ENCODE results near the gene ZNF841. TPM values are rescaled to one million over a fixed set of nuclear protein-coding genes. Genes with fewer than 3 reads are reported as not detected.

Gene ZNF841
- total RNA-seq, 1 experiment from 2014 or later: not detected

- Histone ChIP-seq H3K4me1 (ENCODE audit: low read length) (no peaks in the 10 kb centered on the region), H3K9me2 (replicated peaks; ENCODE audit: insufficient read depth, low read length) (no peaks in the 10 kb centered on the region), H4K20me1 (ENCODE audit: insufficient read depth, low read depth, low read length) (no peaks in the 10 kb centered on the region), H3K79me2 (ENCODE audit: low read length) (0 out of 2 replicates have a peak, but pooled peaks cover under 1% of the 10 kb centered on the region), H3K27me3 (ENCODE audit: low read length) (no peaks in the 10 kb centered on the region), H3K4me2 (ENCODE audit: low read depth, low read length, poor library complexity, severe bottlenecking) (no peak overlapping the region), H3K4me3 (ENCODE audit: low read length) (no peak overlapping the region), H3K9ac (ENCODE audit: low read length) (no peak overlapping the region), H2AFZ (ENCODE audit: low read length) (no peak overlapping the region), H3K27ac (ENCODE audit: low read length) (no peak overlapping the region), H3K36me3 (ENCODE audit: insufficient read depth, low read length) (peaks cover 96% of the 10 kb centered on the region), H3K9me3 (ENCODE audit: low read length) (peaks cover 88% of the 10 kb centered on the region)
- DNase-seq: no peak
These were observed 24.7 kb upstream of the ZNF841 start for GRCh38 chr19:52120286-52120685.

DNA sequence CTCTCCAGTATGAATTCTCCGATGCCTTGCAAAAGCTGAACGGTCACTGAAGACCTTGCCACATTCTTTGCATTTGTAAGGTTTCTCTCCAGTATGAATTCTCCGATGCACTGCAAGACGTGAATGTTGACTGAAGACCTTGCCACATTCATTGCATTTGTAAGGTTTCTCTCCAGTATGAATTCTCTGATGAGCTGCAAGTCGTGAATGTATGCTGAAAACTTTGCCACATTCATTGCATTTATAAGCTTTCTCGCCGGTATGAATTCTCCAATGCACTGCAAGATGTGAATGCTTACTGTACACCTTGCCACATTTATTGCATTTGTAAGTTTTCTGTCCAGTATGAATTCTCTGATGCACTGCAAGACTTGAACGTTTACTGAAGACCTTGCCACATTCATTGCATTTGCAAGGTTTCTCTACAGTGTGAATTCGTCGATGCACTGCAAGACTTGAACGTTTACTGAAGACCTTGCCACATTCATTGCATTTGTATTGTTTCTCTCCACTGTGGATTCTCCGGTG is 20.0 kb upstream of the ZNF841 start:
- Histone ChIP-seq H2AFZ (ENCODE audit: low read length) (no peak overlapping the region), H3K9ac (ENCODE audit: low read length) (no peak overlapping the region), H3K27me3 (ENCODE audit: low read length) (no peaks in the 10 kb centered on the region), H4K20me1 (ENCODE audit: insufficient read depth, low read depth, low read length) (no peaks in the 10 kb centered on the region), H3K9me2 (replicated peaks; ENCODE audit: insufficient read depth, low read length) (no peaks in the 10 kb centered on the region), H3K4me1 (ENCODE audit: low read length) (no peaks in the 10 kb centered on the region), H3K4me2 (ENCODE audit: low read depth, low read length, poor library complexity, severe bottlenecking) (no peak overlapping the region), H3K36me3 (ENCODE audit: insufficient read depth, low read length) (peaks cover 57% of the 10 kb centered on the region), H3K79me2 (ENCODE audit: low read length) (no peaks in the 10 kb centered on the region), H3K4me3 (ENCODE audit: low read length) (0 out of 2 replicates have a peak overlapping the region, but pooled peaks have one; percentile 7), H3K27ac (ENCODE audit: low read length) (no peak overlapping the region), H3K9me3 (ENCODE audit: low read length) (peaks cover 95% of the 10 kb centered on the region)
- no peak for DNase-seq

GRCh38 chr19:52114691-52115090 is 19.1 kb upstream of the ZNF841 start:
- Histone ChIP-seq H3K9ac (ENCODE audit: low read length) (no peak overlapping the region), H3K36me3 (ENCODE audit: insufficient read depth, low read length) (peaks cover 48% of the 10 kb centered on the region), H3K27me3 (ENCODE audit: low read length) (no peaks in the 10 kb centered on the region), H2AFZ (ENCODE audit: low read length) (no peak overlapping the region), H3K79me2 (ENCODE audit: low read length) (no peaks in the 10 kb centered on the region), H3K4me1 (ENCODE audit: low read length) (no peaks in the 10 kb centered on the region), H3K4me3 (ENCODE audit: low read length) (no peak overlapping the region), H3K9me2 (replicated peaks; ENCODE audit: insufficient read depth, low read length) (no peaks in the 10 kb centered on the region), H3K27ac (ENCODE audit: low read length) (no peak overlapping the region), H4K20me1 (ENCODE audit: insufficient read depth, low read depth, low read length) (no peaks in the 10 kb centered on the region), H3K4me2 (ENCODE audit: low read depth, low read length, poor library complexity, severe bottlenecking) (no peak overlapping the region), H3K9me3 (ENCODE audit: low read length) (peaks cover 93% of the 10 kb centered on the region)
- no peak for DNase-seq

- Histone ChIP-seq H3K9me3 (ENCODE audit: low read length) (peaks cover 82% of the 10 kb centered on the region), H3K4me2 (ENCODE audit: low read depth, low read length, poor library complexity, severe bottlenecking) (no peak overlapping the region), H3K9ac (ENCODE audit: low read length) (no peak overlapping the region), H2AFZ (ENCODE audit: low read length) (no peak overlapping the region), H3K79me2 (ENCODE audit: low read length) (no peaks in the 10 kb centered on the region), H3K27me3 (ENCODE audit: low read length) (no peaks in the 10 kb centered on the region), H4K20me1 (ENCODE audit: insufficient read depth, low read depth, low read length) (no peaks in the 10 kb centered on the region), H3K27ac (ENCODE audit: low read length) (no peak overlapping the region), H3K9me2 (replicated peaks; ENCODE audit: insufficient read depth, low read length) (no peaks in the 10 kb centered on the region), H3K4me1 (ENCODE audit: low read length) (no peaks in the 10 kb centered on the region), H3K4me3 (ENCODE audit: low read length) (no peak overlapping the region), H3K36me3 (ENCODE audit: insufficient read depth, low read length) (peaks cover 28% of the 10 kb centered on the region)
- DNase-seq: no peak
These were observed 17.1 kb upstream of the ZNF841 start for GRCh38 chr19:52112624-52113023.

DNA sequence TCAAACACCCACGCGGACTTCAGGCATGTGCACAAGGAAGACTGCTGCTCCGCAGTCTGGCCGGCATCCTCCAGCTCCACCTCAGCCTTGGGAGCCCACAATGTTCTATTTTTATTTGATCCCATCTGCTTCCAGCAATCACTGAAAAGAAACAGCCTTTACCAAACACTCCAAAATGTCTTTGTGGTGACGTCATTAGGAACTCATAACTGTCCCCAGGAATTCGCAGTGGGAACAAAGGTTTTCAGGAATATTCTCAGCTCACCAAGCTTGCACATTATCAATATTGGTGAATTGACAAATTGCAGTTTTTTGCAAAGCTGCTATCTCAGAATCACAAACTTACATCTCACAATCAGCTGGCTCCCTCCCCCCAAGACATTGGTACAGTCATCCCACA is 15.2 kb upstream of the ZNF841 start:
- H3K9me3 ChIP-seq (ENCODE audit: low read length): peaks cover 74% of the 10 kb centered on the region
- no peak overlapping the region for H3K4me3 ChIP-seq (ENCODE audit: low read length)
- peaks cover 10% of the 10 kb centered on the region for H3K36me3 ChIP-seq (ENCODE audit: insufficient read depth, low read length)

GRCh38 chr19:52102782-52103181 is 7.2 kb upstream of the ZNF841 start:
- H3K9me2 ChIP-seq (replicated peaks; ENCODE audit: insufficient read depth, low read length): no peaks in the 10 kb centered on the region
- H2AFZ ChIP-seq (ENCODE audit: low read length): no peak overlapping the region
- H3K4me2 ChIP-seq (ENCODE audit: low read depth, low read length, poor library complexity, severe bottlenecking): no peak overlapping the region
- H4K20me1 ChIP-seq (ENCODE audit: insufficient read depth, low read depth, low read length): no peaks in the 10 kb centered on the region
- H3K4me3 ChIP-seq (ENCODE audit: low read length): no peak overlapping the region
- H3K27ac ChIP-seq (ENCODE audit: low read length): no peak overlapping the region
- no peaks in the 10 kb centered on the region for H3K36me3 ChIP-seq (ENCODE audit: insufficient read depth, low read length)
- peaks cover 38% of the 10 kb centered on the region for H3K9me3 ChIP-seq (ENCODE audit: low read length)
- H3K79me2 ChIP-seq (ENCODE audit: low read length): no peaks in the 10 kb centered on the region
- no peak for DNase-seq
- no peaks in the 10 kb centered on the region for H3K4me1 ChIP-seq (ENCODE audit: low read length)
- no peak overlapping the region for H3K9ac ChIP-seq (ENCODE audit: low read length)
- no peaks in the 10 kb centered on the region for H3K27me3 ChIP-seq (ENCODE audit: low read length)

More for the DNA sequence above, 15.2 kb upstream of the ZNF841 start:
- H4K20me1 ChIP-seq (ENCODE audit: insufficient read depth, low read depth, low read length): no peaks in the 10 kb centered on the region
- no peak overlapping the region for H3K9ac ChIP-seq (ENCODE audit: low read length)
- H3K4me2 ChIP-seq (ENCODE audit: low read depth, low read length, poor library complexity, severe bottlenecking): no peak overlapping the region
- no peaks in the 10 kb centered on the region for H3K4me1 ChIP-seq (ENCODE audit: low read length)
- H3K27ac ChIP-seq (ENCODE audit: low read length): no peak overlapping the region
- no peak overlapping the region for H2AFZ ChIP-seq (ENCODE audit: low read length)
- H3K27me3 ChIP-seq (ENCODE audit: low read length): no peaks in the 10 kb centered on the region
- no peak for DNase-seq
- H3K79me2 ChIP-seq (ENCODE audit: low read length): no peaks in the 10 kb centered on the region
- no peaks in the 10 kb centered on the region for H3K9me2 ChIP-seq (replicated peaks; ENCODE audit: insufficient read depth, low read length)

- Histone ChIP-seq H3K4me2 (ENCODE audit: low read depth, low read length, poor library complexity, severe bottlenecking) (no peak overlapping the region), H2AFZ (ENCODE audit: low read length) (no peak overlapping the region), H3K27me3 (ENCODE audit: low read length) (no peaks in the 10 kb centered on the region), H3K9me2 (replicated peaks; ENCODE audit: insufficient read depth, low read length) (no peaks in the 10 kb centered on the region), H3K9ac (ENCODE audit: low read length) (no peak overlapping the region), H3K4me1 (ENCODE audit: low read length) (no peaks in the 10 kb centered on the region), H3K9me3 (ENCODE audit: low read length) (peaks cover 40% of the 10 kb centered on the region), H3K79me2 (ENCODE audit: low read length) (no peaks in the 10 kb centered on the region), H3K36me3 (ENCODE audit: insufficient read depth, low read length) (no peaks in the 10 kb centered on the region), H3K4me3 (ENCODE audit: low read length) (no peak overlapping the region), H3K27ac (ENCODE audit: low read length) (no peak overlapping the region), H4K20me1 (ENCODE audit: insufficient read depth, low read depth, low read length) (no peaks in the 10 kb centered on the region)
- DNase-seq: no peak
These were observed 6.4 kb upstream of the ZNF841 start for GRCh38 chr19:52101866-52102562.

GRCh38 chr19:52099497-52100138 is 4.1 kb upstream of the ZNF841 start:
- Histone ChIP-seq H3K4me1 (ENCODE audit: low read length) (no peaks in the 10 kb centered on the region), H2AFZ (ENCODE audit: low read length) (no peak overlapping the region), H3K27me3 (ENCODE audit: low read length) (no peaks in the 10 kb centered on the region), H3K27ac (ENCODE audit: low read length) (no peak overlapping the region), H3K36me3 (ENCODE audit: insufficient read depth, low read length) (no peaks in the 10 kb centered on the region), H3K9ac (ENCODE audit: low read length) (no peak overlapping the region), H3K9me2 (replicated peaks; ENCODE audit: insufficient read depth, low read length) (no peaks in the 10 kb centered on the region), H3K4me2 (ENCODE audit: low read depth, low read length, poor library complexity, severe bottlenecking) (no peak overlapping the region), H4K20me1 (ENCODE audit: insufficient read depth, low read depth, low read length) (no peaks in the 10 kb centered on the region), H3K79me2 (ENCODE audit: low read length) (no peaks in the 10 kb centered on the region), H3K9me3 (ENCODE audit: low read length) (peaks cover 41% of the 10 kb centered on the region), H3K4me3 (ENCODE audit: low read length) (no peak overlapping the region)
- no peak for DNase-seq
